A549 (cell line): ENCODE data around the gene MORN1.

Source experiments
- BCL3 ChIP-seq: fragments of >200 bp; sonication (Bioruptor Twin); formaldehyde crosslinking; IDR thresholded peaks from 3 replicates; pipeline ENCODE4 v1.6.1; 2016
- CHD2 ChIP-seq: fragments of 150-350 bp; IDR thresholded peaks from 2 replicates; pipeline ENCODE4 v1.6.1; 2014; ENCODE audit warnings: low read length; ENCODE audit not compliant: partially characterized antibody
- CTCF ChIP-seq: fragments of >200 bp; sonication (Bioruptor Twin); formaldehyde crosslinking; IDR thresholded peaks from 3 replicates; pipeline ENCODE4 v1.5.1; 2016
- KDM1A ChIP-seq: fragments of 200-600 bp; sonication (generic); IDR thresholded peaks from 2 replicates; pipeline ENCODE4 v1.6.1; 2016; ENCODE audit warnings: low read depth, mild to moderate bottlenecking
- MAZ ChIP-seq: fragments of 150-350 bp; IDR thresholded peaks from 2 replicates; pipeline ENCODE4 v1.6.1; 2014; ENCODE audit warnings: antibody characterized with exemption, low read depth, low read length, borderline replicate concordance

GRCh38 chr1:2397007-2397679 is 5.8 kb upstream of the MORN1 start:
- no peak for TF ChIP-seq KDM1A
- no peak for TF ChIP-seq MAZ
- TF ChIP-seq CTCF: no peak
- TF ChIP-seq CHD2: no peak
- no peak for TF ChIP-seq BCL3
